ENCODE data around the gene RPL31. TPM values are rescaled to one million over a fixed set of nuclear protein-coding genes. Genes with fewer than 3 reads are reported as not detected.

The RPL31 gene
- 1,154 and 1,159 TPM in 2 replicates for total RNA-seq

GRCh38 chr2:101001691-101002561, at the start of gene RPL31:
Gene RPL31, plus strand, starts transcription at chr2:101002289. Its CDS starts 413 bp downstream, at chr2:101002702.
- Mint-ChIP-seq H3K27me3 (no peaks in the 10 kb centered on the region), H3K4me3 (peak within 1 kb of the TSS; percentile 100), H3K36me3 (ENCODE audit: low read depth) (peaks cover 47% of the 10 kb centered on the region), H3K27ac (peak within 1 kb of the TSS; percentile 96), H3K9me3 (no peaks in the 10 kb centered on the region), H3K4me1 (peaks cover 46% of the 10 kb centered on the region)
- DNase-seq: peak; percentile 99
- intact Hi-C loops (cut with micrococcal nuclease): loop anchor here (1.0 to 10.0 kb wide), 8 partner anchors 150 to 1817 kb away; partner anchors contain the start of genes CNOT11, MITD1, MRPL30 and PDCL3

DNA sequence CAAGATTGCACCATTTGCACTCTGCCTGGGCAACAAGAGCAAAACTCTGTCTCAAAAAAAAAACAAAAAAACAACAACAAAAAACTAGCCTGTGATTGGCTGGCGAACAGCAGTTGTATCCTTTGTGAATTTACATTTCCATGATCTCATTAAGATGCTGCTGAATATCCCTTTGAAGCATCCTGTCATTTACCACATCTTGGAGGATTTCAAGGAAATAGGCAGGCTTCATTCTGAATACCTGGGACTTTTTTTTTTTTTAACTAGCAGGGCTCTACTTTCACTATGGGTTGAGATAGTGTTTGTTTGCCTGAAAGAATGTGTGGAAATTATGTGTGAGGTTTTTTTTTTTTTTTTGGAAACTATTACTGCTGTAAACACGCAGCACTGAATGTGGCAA, 49.6 kb upstream of the RPL31 start:
- H3K36me3 Mint-ChIP-seq (ENCODE audit: low read depth): no peaks in the 10 kb centered on the region
- DNase-seq: no peak
- peaks cover 21% of the 10 kb centered on the region for H3K4me1 Mint-ChIP-seq
- intact Hi-C loops (cut with micrococcal nuclease): no loop called here
- no peaks in the 10 kb centered on the region for H3K27me3 Mint-ChIP-seq
- peak overlapping the region; percentile 25 for H3K27ac Mint-ChIP-seq
- no peak overlapping the region for H3K4me3 Mint-ChIP-seq
- H3K9me3 Mint-ChIP-seq: no peaks in the 10 kb centered on the region

GRCh38 chr2:100953406-100954043, 48.6 kb upstream of the RPL31 start:
- Mint-ChIP-seq H3K4me1 (peaks cover 21% of the 10 kb centered on the region), H3K9me3 (no peaks in the 10 kb centered on the region), H3K36me3 (ENCODE audit: low read depth) (no peaks in the 10 kb centered on the region), H3K4me3 (no peak overlapping the region), H3K27me3 (no peaks in the 10 kb centered on the region), H3K27ac (peak overlapping the region; percentile 79)
- intact Hi-C loops (cut with micrococcal nuclease): no loop called here
- peak; percentile 75 for DNase-seq

DNA sequence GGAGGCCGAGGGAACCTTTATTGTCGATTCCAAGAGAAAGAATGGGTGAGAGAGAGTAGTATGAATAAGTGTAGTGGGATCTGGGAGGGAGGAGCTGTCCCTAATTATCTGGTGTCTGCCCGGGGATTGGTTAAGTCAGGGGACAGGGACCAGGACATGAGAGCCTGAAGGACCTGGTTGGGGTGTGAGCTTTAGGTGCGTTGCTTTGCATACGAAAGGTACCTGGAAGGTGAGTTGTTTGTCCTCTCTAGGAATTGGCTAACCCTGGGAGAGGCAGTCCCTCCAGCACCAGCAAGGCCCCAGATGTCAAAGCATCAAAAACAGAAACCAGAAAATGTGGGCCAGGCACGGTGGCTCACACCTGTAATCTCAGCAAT, 48.1 kb upstream of the RPL31 start:
- H3K9me3 Mint-ChIP-seq: no peaks in the 10 kb centered on the region
- no peak for DNase-seq
- H3K4me3 Mint-ChIP-seq: no peak overlapping the region
- no peaks in the 10 kb centered on the region for H3K36me3 Mint-ChIP-seq (ENCODE audit: low read depth)
- no peaks in the 10 kb centered on the region for H3K27me3 Mint-ChIP-seq
- H3K27ac Mint-ChIP-seq: peak overlapping the region; percentile 79
- H3K4me1 Mint-ChIP-seq: peaks cover 21% of the 10 kb centered on the region
- intact Hi-C loops (cut with micrococcal nuclease): no loop called here

DNA sequence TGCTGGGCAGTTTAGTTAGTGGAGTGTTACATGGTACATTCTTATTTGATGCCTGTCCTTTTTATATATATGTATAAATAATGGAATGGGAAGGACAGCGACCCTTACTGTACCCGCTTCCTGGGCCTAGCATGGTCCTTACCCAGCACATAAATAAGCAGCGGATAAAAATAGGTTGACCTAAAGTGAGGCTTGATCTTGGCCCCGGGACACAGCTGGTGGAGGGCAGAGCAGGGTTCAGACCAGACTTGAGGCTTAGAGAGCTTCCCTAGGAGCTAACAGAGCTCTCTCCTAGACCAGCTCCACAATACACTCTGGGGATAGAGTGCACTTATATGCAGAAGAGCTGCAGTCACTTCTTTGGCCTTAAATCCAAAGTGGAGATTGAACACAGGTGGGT, 46.9 kb upstream of the RPL31 start:
- no peak overlapping the region for H3K27ac Mint-ChIP-seq
- no peaks in the 10 kb centered on the region for H3K9me3 Mint-ChIP-seq
- no peak for DNase-seq
- no peaks in the 10 kb centered on the region for H3K36me3 Mint-ChIP-seq (ENCODE audit: low read depth)
- H3K27me3 Mint-ChIP-seq: peaks cover 2% of the 10 kb centered on the region
- peaks cover 22% of the 10 kb centered on the region for H3K4me1 Mint-ChIP-seq
- intact Hi-C loops (cut with micrococcal nuclease): no loop called here
- H3K4me3 Mint-ChIP-seq: no peak overlapping the region

DNA sequence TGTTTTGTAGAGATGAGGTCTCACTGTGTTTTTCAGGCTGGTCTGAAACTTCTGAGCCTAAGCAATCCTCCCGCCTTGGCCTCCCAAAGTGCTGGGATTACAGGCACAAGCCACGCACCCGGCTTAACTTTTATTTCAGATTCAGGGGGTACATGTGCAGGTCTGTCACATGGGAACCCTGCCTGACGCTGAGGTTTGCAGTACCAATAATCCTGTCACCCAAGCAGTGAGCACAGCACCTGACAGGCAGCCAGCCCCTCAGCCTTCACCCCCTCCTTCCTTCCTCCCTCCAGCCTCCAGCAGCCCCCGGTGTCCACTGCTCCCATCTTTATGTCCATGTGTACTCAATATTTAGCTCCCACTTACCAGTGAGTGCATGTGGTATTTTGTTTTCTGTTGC, 46.0 kb upstream of the RPL31 start:
- Mint-ChIP-seq H3K27me3 (peaks cover 2% of the 10 kb centered on the region), H3K9me3 (no peaks in the 10 kb centered on the region), H3K4me1 (peaks cover 22% of the 10 kb centered on the region), H3K4me3 (no peak overlapping the region), H3K27ac (no peak overlapping the region), H3K36me3 (ENCODE audit: low read depth) (no peaks in the 10 kb centered on the region)
- DNase-seq: no peak
- intact Hi-C loops (cut with micrococcal nuclease): no loop called here

GRCh38 chr2:100957996-100958653, 44.0 kb upstream of the RPL31 start:
- Mint-ChIP-seq H3K27me3 (peaks cover 2% of the 10 kb centered on the region), H3K4me3 (no peak overlapping the region), H3K4me1 (peaks cover 8% of the 10 kb centered on the region), H3K27ac (no peak overlapping the region), H3K36me3 (ENCODE audit: low read depth) (no peaks in the 10 kb centered on the region), H3K9me3 (no peaks in the 10 kb centered on the region)
- DNase-seq: no peak
- intact Hi-C loops (cut with micrococcal nuclease): no loop called here

GRCh38 chr2:100959225-100959880, 42.7 kb upstream of the RPL31 start:
- Mint-ChIP-seq H3K36me3 (ENCODE audit: low read depth) (no peaks in the 10 kb centered on the region), H3K27me3 (peaks cover 2% of the 10 kb centered on the region), H3K4me3 (no peak overlapping the region), H3K27ac (no peak overlapping the region), H3K4me1 (peaks cover 4% of the 10 kb centered on the region), H3K9me3 (no peaks in the 10 kb centered on the region)
- intact Hi-C loops (cut with micrococcal nuclease): no loop called here
- DNase-seq: no peak

DNA sequence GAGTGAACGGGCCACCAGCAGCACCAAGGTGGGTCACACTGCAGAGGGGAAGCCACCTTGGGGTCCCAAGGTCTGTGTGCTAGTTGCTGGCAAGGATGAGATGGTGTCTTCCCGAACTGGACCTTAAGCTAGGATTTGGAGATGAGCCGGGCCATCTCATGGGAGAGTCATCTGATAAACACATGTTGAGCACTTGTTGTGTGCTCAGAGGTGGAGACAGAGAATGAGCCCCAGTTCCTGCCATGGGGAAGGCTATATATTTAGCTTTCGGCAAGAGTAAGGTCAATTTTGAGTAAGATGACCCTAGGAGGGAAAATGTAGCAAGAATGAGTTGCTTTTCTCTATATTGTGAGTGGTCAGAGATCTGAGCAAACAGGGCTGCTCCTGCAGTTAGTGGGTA, 41.4 kb upstream of the RPL31 start:
- Mint-ChIP-seq H3K27ac (no peak overlapping the region), H3K36me3 (ENCODE audit: low read depth) (no peaks in the 10 kb centered on the region), H3K4me1 (peaks cover 4% of the 10 kb centered on the region), H3K9me3 (no peaks in the 10 kb centered on the region), H3K27me3 (peaks cover 2% of the 10 kb centered on the region), H3K4me3 (no peak overlapping the region)
- no peak for DNase-seq
- intact Hi-C loops (cut with micrococcal nuclease): no loop called here

GRCh38 chr2:100962366-100963025, 39.6 kb upstream of the RPL31 start:
- DNase-seq: no peak
- intact Hi-C loops (cut with micrococcal nuclease): no loop called here
- Mint-ChIP-seq H3K4me3 (no peak overlapping the region), H3K27ac (no peak overlapping the region), H3K27me3 (peaks cover 2% of the 10 kb centered on the region), H3K4me1 (peaks cover 4% of the 10 kb centered on the region), H3K9me3 (no peaks in the 10 kb centered on the region), H3K36me3 (ENCODE audit: low read depth) (no peaks in the 10 kb centered on the region)

GRCh38 chr2:100963026-100963375, 39.1 kb upstream of the RPL31 start:
- peaks cover 2% of the 10 kb centered on the region for H3K27me3 Mint-ChIP-seq
- H3K9me3 Mint-ChIP-seq: no peaks in the 10 kb centered on the region
- H3K27ac Mint-ChIP-seq: no peak overlapping the region
- DNase-seq: no peak
- no peaks in the 10 kb centered on the region for H3K36me3 Mint-ChIP-seq (ENCODE audit: low read depth)
- intact Hi-C loops (cut with micrococcal nuclease): no loop called here
- no peak overlapping the region for H3K4me3 Mint-ChIP-seq
- H3K4me1 Mint-ChIP-seq: peaks cover 4% of the 10 kb centered on the region

DNA sequence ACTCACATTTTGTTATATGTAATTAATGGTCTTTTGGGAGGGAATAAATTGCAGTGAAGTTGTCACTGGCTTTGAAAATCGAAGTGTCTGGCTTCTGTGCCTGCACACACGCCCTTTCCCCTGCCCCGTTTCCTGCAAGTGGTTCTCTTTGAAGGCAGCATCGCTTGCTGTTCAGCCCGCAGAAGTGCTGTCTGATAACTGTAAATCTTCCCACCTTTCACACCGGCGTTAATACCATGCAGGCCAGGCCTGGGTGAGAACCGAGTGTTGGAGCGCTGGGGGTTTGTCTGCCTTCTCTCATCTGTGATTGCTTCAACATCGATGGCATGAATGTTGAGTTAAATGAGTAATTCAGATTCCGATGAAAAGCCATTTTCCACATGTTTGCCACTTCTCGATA, 37.9 kb upstream of the RPL31 start:
- no peak overlapping the region for H3K4me3 Mint-ChIP-seq
- peaks cover 4% of the 10 kb centered on the region for H3K4me1 Mint-ChIP-seq
- H3K9me3 Mint-ChIP-seq: no peaks in the 10 kb centered on the region
- DNase-seq: peak; percentile 65
- peaks cover 1% of the 10 kb centered on the region for H3K27me3 Mint-ChIP-seq
- no peak overlapping the region for H3K27ac Mint-ChIP-seq
- intact Hi-C loops (cut with micrococcal nuclease): no loop called here
- H3K36me3 Mint-ChIP-seq (ENCODE audit: low read depth): no peaks in the 10 kb centered on the region

DNA sequence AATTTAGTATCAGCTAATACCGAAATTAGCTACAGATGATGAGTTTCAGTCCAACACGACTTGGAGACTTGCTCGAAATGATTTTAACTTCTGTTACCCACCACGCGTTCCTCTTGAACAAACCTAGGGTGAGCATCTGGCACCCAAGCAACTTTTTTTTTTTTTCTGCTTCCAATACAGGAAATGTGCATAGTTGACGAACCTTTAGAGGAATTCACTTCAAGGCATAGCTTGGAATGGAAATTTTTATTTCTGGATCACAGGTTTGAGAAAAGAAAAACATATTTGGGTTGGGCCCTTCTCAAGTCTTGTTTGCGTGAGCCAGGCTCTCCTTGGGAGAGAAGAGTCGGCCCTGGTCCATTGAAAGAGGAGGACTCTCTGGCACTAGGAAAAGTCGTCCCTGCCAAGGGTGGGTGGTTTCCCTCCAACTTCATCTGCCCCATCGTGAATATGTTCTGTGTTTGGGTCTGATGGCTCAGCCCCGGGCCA, 37.4 kb upstream of the RPL31 start:
- Mint-ChIP-seq H3K4me3 (no peak overlapping the region), H3K27me3 (no peaks in the 10 kb centered on the region)
- intact Hi-C loops (cut with micrococcal nuclease): no loop called here

More for the DNA sequence above, 37.4 kb upstream of the RPL31 start:
- no peaks in the 10 kb centered on the region for H3K9me3 Mint-ChIP-seq
- H3K27ac Mint-ChIP-seq: no peak overlapping the region
- H3K36me3 Mint-ChIP-seq (ENCODE audit: low read depth): no peaks in the 10 kb centered on the region
- H3K4me1 Mint-ChIP-seq: peaks cover 3% of the 10 kb centered on the region
- no peak for DNase-seq
